ENCODE data around the gene SIRT7.

DNA sequence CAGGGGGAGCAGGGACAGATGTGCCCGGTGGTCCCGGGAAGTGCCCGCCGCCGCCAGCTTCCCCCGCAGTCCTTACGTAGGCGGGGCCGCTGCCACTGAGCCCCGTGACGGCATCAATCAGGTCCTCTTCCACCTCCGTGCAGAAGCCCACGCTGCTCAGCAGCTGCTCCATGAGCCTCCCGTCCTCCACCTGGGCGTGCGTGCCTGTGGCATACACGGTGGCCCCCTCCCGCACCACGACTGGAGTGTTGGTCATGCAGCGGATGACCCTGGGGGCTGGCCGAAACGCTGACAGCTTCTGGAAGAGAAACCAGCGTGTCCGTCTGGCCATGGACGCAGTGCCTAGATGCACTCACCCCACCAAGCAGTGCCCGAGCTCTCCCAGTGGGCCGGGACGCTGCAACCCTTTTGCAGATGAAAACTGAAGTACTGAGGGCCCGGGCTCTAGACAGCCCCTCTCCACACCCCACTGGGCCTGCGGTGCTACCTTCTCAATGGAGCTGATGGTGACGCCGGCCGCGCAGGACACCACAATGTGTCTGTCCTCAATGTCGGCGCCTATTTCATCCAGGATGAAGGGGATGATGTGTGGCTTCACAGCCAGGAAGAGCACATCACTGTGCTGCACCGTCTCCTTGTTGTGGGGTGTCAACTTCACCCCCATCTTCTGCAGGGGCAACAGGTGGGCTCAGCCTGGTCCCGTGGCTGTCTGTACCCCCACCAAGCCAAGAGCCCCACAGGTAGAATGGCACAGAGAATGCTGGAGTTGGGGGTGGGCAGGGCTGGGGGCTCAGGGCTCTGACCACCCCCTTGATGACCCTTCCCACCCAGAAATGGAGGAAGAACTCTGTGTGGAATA, 17.1 kb upstream of the SIRT7 start:
- TF ChIP-seq, protein P1, sequence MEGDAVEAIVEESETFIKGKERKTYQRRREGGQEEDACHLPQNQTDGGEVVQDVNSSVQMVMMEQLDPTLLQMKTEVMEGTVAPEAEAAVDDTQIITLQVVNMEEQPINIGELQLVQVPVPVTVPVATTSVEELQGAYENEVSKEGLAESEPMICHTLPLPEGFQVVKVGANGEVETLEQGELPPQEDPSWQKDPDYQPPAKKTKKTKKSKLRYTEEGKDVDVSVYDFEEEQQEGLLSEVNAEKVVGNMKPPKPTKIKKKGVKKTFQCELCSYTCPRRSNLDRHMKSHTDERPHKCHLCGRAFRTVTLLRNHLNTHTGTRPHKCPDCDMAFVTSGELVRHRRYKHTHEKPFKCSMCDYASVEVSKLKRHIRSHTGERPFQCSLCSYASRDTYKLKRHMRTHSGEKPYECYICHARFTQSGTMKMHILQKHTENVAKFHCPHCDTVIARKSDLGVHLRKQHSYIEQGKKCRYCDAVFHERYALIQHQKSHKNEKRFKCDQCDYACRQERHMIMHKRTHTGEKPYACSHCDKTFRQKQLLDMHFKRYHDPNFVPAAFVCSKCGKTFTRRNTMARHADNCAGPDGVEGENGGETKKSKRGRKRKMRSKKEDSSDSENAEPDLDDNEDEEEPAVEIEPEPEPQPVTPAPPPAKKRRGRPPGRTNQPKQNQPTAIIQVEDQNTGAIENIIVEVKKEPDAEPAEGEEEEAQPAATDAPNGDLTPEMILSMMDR (IDR thresholded peaks at IDR 0.05; ENCODE audit: extremely low read depth in 1 of 2, insufficient read depth in 1 of 2, low read depth in 1 of 2, low read length in 2 of 2): no peak
- TF ChIP-seq POLR2A (IDR thresholded peaks at IDR 0.05; ENCODE audit: low read depth, low read length) (no peak), POLR2AphosphoS5 (IDR thresholded peaks at IDR 0.05; ENCODE audit: insufficient read depth, low read depth, low read length) (no peak), FOS (IDR thresholded peaks at IDR 0.05; ENCODE audit: borderline replicate concordance, insufficient read depth, low read length) (no peak)
- TF ChIP-seq, protein P2, sequence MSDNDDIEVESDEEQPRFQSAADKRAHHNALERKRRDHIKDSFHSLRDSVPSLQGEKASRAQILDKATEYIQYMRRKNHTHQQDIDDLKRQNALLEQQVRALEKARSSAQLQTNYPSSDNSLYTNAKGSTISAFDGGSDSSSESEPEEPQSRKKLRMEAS (IDR thresholded peaks at IDR 0.05; ENCODE audit: insufficient read depth, insufficient read length): no peak
